ENCODE measurements around the gene UBE2QL1. TPM values are rescaled to one million over a fixed set of nuclear protein-coding genes. Genes with fewer than 3 reads are reported as not detected.

UBE2QL1 gene
- total and polyA plus RNA-seq, 2 of the 8 experiments (the other 6 are each of a cell fraction or from before 2014, with no cell fraction given), result 0.43 to 0.65 TPM

GRCh38 chr5:6496207-6496584 is 47.5 kb downstream of the UBE2QL1 start (continued):
- TF ChIP-seq CHD7 (IDR thresholded peaks at IDR 0.05; ENCODE audit: insufficient replicate concordance, low read length) (no peak), POLR2A (IDR thresholded peaks at IDR 0.05; ENCODE audit: control extremely low read depth in 1 of 2, low read depth in 2 of 2, low read length in 2 of 2) (no peak), CBX8 (IDR thresholded peaks at IDR 0.05; ENCODE audit: borderline replicate concordance, low read depth, low read length) (no peak), SRF (IDR thresholded peaks at IDR 0.05; ENCODE audit: low read depth, low read length) (no peak), POLR2AphosphoS5 (IDR thresholded peaks at IDR 0.05; ENCODE audit: low read depth, low read length) (no peak)

Measured in H1 (cell line).